ENCODE measurements around the gene UNC93B1.
"Not testable (repeated sequence)": the region's sequence is repeated elsewhere in the genome, so short reads cannot be mapped to it uniquely, and the experiment has no call there.

Gene UNC93B1

DNA sequence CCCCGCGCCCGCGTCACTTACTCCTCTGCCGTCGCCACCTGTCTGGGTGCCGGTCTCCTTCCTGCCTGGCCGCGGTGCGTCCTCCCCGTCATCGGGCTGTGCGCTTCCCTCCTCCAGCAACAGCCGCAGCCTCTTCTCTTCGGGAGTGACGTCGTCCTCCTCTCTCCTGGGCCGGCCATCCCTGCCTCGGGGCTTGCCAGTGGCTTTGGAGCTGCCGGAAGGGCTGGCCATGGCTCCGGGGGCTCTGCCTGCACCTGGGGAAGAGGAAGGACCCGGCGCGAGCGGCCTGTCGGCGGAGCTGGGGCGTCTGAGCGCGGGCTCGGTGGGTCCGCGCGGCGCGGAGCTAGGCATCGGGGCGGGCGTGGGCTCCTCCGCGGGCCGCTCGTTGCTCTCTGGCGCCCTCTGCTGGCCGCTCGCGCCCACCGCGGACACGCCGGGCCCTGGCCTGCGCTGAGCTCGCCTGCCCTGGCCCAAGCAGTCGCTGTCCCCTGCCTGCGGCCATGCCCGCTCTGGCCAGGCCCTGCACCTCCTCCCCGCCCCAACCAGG, 48.4 kb downstream of the UNC93B1 start:
- DNase-seq = peak; percentile 36 to 96 (median 74)
- intact Hi-C loops (cut with DNase I) = not testable (repeated sequence)

DNA sequence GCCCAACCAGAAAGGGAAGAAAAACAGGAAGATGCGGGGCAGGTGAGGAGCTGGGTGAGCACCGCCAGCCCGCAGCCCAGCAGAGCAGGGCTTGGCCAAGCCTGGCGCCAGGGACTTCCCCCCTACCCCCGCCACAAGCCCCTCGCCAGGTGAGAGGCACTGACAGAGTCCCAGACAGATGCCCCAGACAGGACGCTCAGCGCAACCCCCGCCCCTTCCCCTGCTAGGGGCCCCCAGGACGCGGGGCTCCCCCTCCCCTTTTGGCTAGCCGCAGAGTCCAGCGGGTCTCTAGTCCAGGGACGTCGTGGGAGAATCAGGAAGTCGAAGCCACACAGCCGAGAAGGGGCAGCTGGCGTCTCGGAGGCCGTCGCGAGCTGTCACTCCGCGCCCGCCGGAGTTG, 48.9 kb downstream of the UNC93B1 start:
- DNase-seq; intact Hi-C loops (cut with DNase I): not testable (repeated sequence)

DNA sequence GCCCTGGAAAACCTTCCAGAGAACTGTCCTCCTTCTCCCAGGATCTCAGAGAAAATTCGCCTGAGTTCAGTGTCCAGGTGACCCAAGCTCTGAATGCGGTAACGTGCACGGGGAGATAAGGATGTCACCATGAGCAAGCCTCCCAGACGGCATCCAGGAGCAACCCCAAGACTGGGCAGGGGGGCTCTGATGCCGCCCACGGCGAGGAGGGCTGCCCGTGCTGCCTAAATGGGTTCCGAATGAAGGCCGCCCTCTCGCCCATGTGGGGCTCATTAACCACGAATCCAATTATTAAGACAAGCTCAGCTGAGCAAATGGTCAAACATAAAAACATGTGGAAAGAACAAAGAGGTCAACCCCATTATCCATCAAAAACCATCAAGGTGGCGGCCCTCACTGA, 49.6 kb downstream of the UNC93B1 start:
- DNase-seq; intact Hi-C loops (cut with DNase I): not testable (repeated sequence)

DNA sequence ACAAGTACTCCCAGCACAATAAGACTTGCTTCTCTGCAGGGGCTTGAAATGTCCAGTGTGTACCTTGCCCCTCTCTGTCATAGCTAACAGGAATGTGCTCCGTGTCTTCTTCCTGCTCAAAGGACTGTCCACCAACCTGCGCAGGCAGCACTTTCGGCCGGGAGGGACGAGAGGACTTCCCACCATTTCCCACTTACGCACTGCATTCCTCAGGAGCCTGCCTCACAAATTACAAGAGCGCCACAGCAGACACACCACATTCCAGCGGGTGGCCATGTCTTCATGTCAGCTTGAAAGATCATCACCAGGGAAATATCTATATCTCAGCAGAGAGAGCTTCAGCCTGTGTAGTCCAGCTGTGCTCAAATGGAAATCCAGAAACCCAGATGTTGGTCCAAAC, 53.2 kb downstream of the UNC93B1 start:
- DNase-seq; intact Hi-C loops (cut with DNase I): not testable (repeated sequence)

DNA sequence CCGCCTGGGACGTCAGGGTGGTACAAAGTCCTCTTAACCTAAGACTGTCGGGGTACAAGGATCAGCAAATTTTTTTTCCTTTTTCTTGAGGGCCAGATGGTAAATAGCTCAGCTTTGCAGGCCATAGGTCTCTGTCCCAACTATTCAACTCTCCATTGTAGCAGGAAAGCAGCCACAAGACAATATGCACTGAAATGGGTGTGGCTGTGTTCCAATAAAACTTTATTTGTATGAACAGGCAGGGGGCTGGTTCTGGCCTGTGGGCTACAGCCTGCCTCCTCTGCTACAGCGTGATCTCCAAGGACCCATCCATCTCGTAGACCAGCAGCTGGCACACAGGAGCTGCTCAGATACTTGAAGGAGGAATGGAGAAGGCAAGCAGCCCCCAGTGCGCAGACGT, 56.1 kb downstream of the UNC93B1 start:
- DNase-seq; intact Hi-C loops (cut with DNase I): not testable (repeated sequence)

DNA sequence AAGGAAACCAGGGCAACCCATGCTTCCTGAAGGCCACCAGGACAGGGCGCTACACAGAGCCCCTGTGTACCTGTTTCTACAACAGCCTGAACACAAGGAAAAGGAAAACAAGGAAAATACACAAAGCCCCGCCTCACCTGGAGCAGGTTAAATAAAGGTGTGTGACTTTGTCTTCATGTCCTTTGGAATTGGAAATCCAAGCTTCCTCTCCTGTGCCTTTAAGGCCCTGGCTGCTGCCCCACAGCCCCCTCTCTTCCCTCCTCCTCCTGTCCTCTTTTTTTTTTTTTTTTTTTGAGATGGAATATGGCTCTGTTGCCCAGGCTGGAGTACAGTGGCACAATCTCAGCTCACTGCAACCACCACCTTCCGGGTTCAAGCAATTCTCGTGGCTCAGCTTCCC, 57.5 kb downstream of the UNC93B1 start:
- DNase-seq; intact Hi-C loops (cut with DNase I): not testable (repeated sequence)

DNA sequence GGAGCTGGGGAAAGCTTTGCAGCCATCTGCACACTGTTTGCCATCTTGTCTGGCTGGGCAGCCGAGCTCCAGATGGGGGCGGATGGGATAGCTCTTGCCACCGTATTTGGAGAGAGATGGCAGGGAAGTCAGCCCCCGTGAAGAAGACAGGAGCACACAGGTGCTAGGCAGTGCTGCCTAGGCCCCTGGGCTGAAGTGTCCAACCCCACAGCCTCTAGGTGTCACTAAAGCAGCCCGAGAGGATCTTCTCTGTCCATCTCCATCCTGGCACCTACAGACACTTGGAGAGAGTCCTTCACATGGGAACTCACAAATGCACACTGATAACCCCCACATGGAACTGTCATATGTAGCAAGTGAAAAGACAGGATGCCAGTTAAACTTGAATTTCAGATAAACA, 60.5 kb downstream of the UNC93B1 start:
- DNase-seq; intact Hi-C loops (cut with DNase I): not testable (repeated sequence)
